ENCODE measurements around the gene SRGAP3. TPM values are rescaled to one million over a fixed set of nuclear protein-coding genes. Genes with fewer than 3 reads are reported as not detected.

SRGAP3 gene
- total RNA-seq, 2 experiments from 2014 or later: 2.8 to 3.2 TPM

- ChIA-PET CTCF (no interaction called here), POLR2A (no interaction called here)
- Mint-ChIP-seq H3K9me3 (no peaks in the 10 kb centered on the region), H3K27ac (no peak overlapping the region), H3K4me1 (ENCODE audit: low read depth) (no peaks in the 10 kb centered on the region), H3K27me3 (no peaks in the 10 kb centered on the region), H3K4me3 (no peak overlapping the region), H3K36me3 (ENCODE audit: low read depth) (no peaks in the 10 kb centered on the region)
- no peaks in the 10 kb centered on the region for H3K27me3 ChIP-seq (ENCODE audit: control insufficient read depth in 1 of 2, insufficient read depth in 2 of 2, low read length in 2 of 2)
- H3K9me3 ChIP-seq (ENCODE audit: control insufficient read depth in 1 of 2, insufficient read depth in 1 of 2, low read length in 2 of 2): no peaks in the 10 kb centered on the region
- H3K4me3 ChIP-seq (ENCODE audit: low read length): no peak overlapping the region
- DNase-seq: no peak
- H3K36me3 ChIP-seq (ENCODE audit: insufficient read depth, low read length): no peaks in the 10 kb centered on the region
- H3K4me1 ChIP-seq (ENCODE audit: insufficient read depth, low read length): no peaks in the 10 kb centered on the region
- no peak overlapping the region for H3K27ac ChIP-seq (ENCODE audit: low read depth in 1 of 2, low read length in 2 of 2)
- TF ChIP-seq, protein P1, sequence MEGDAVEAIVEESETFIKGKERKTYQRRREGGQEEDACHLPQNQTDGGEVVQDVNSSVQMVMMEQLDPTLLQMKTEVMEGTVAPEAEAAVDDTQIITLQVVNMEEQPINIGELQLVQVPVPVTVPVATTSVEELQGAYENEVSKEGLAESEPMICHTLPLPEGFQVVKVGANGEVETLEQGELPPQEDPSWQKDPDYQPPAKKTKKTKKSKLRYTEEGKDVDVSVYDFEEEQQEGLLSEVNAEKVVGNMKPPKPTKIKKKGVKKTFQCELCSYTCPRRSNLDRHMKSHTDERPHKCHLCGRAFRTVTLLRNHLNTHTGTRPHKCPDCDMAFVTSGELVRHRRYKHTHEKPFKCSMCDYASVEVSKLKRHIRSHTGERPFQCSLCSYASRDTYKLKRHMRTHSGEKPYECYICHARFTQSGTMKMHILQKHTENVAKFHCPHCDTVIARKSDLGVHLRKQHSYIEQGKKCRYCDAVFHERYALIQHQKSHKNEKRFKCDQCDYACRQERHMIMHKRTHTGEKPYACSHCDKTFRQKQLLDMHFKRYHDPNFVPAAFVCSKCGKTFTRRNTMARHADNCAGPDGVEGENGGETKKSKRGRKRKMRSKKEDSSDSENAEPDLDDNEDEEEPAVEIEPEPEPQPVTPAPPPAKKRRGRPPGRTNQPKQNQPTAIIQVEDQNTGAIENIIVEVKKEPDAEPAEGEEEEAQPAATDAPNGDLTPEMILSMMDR (IDR thresholded peaks at IDR 0.05): no peak
- intact Hi-C loops (cut with DNase I, micrococcal nuclease): no loop called here
- no peak for ATAC-seq (ENCODE audit: poor library complexity)
Measured at GRCh38 chr3:9231471-9231870, 18.0 kb downstream of the SRGAP3 start.

DNA sequence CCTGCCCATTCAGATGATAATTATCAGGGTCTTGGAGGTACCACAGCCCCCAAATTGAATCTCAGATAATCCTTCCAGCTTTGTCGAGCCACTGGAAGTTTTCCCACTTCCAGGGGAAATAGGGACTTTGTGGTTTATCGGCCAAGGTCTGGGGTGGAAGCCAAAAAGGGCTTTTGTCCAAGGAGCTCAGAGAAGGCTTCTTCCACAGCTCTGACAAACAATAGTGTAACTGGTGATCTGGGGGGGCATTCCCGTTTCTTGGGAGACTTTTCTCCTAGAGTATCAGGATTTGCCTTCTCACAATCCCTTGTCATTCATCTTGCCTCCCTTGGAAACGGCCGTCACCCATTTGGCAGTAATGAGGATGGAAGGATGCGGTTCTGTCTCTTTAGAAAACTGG lies 18.4 kb downstream of the SRGAP3 start:
- H3K27ac ChIP-seq (ENCODE audit: low read depth in 1 of 2, low read length in 2 of 2): no peak overlapping the region
- no peaks in the 10 kb centered on the region for H3K9me3 Mint-ChIP-seq
- no peaks in the 10 kb centered on the region for H3K36me3 ChIP-seq (ENCODE audit: insufficient read depth, low read length)
- no peaks in the 10 kb centered on the region for H3K4me1 Mint-ChIP-seq (ENCODE audit: low read depth)
- DNase-seq: no peak
- no peaks in the 10 kb centered on the region for H3K4me1 ChIP-seq (ENCODE audit: insufficient read depth, low read length)
- no peak overlapping the region for H3K4me3 ChIP-seq (ENCODE audit: low read length)
- ATAC-seq (ENCODE audit: poor library complexity): no peak
- TF ChIP-seq, protein P1 (IDR thresholded peaks at IDR 0.05): no peak
- H3K36me3 Mint-ChIP-seq (ENCODE audit: low read depth): no peaks in the 10 kb centered on the region
- POLR2A ChIA-PET: no interaction called here
- no peaks in the 10 kb centered on the region for H3K27me3 Mint-ChIP-seq
- H3K9me3 ChIP-seq (ENCODE audit: control insufficient read depth in 1 of 2, insufficient read depth in 1 of 2, low read length in 2 of 2): no peaks in the 10 kb centered on the region
- intact Hi-C loops (cut with DNase I, micrococcal nuclease): no loop called here
- H3K4me3 Mint-ChIP-seq: no peak overlapping the region
- H3K27ac Mint-ChIP-seq: no peak overlapping the region
- CTCF ChIA-PET: no interaction called here
- no peaks in the 10 kb centered on the region for H3K27me3 ChIP-seq (ENCODE audit: control insufficient read depth in 1 of 2, insufficient read depth in 2 of 2, low read length in 2 of 2)

DNA sequence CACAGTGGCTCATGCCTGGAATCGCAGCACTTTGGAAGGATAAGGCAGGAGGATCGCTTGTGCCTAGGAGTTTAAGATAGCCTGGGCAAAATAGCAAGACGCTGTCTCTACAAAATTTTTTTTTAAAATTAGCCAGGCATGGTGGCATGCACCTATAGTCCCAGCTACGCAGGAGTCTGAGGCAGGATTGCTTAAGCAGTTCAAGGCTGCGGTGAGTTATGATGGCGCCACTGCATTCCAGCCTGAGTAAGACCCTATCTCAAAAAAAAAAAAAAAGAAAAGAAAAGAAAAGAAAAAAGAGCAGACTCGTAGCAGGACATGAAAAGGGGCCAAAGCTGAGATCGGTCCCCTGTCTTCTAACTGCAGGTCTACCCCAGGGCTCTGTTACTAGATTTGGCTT lies 18.9 kb downstream of the SRGAP3 start:
- CTCF ChIA-PET: no interaction called here
- TF ChIP-seq, protein P1 (IDR thresholded peaks at IDR 0.05): no peak
- no peaks in the 10 kb centered on the region for H3K27me3 Mint-ChIP-seq
- H3K9me3 ChIP-seq (ENCODE audit: control insufficient read depth in 1 of 2, insufficient read depth in 1 of 2, low read length in 2 of 2): no peaks in the 10 kb centered on the region
- POLR2A ChIA-PET: no interaction called here
- no peak overlapping the region for H3K4me3 Mint-ChIP-seq
- H3K27ac ChIP-seq (ENCODE audit: low read depth in 1 of 2, low read length in 2 of 2): no peak overlapping the region
- H3K36me3 ChIP-seq (ENCODE audit: insufficient read depth, low read length): no peaks in the 10 kb centered on the region
- no peaks in the 10 kb centered on the region for H3K27me3 ChIP-seq (ENCODE audit: control insufficient read depth in 1 of 2, insufficient read depth in 2 of 2, low read length in 2 of 2)
- H3K36me3 Mint-ChIP-seq (ENCODE audit: low read depth): no peaks in the 10 kb centered on the region
- ATAC-seq (ENCODE audit: poor library complexity): no peak
- intact Hi-C loops (cut with DNase I, micrococcal nuclease): no loop called here
- no peaks in the 10 kb centered on the region for H3K4me1 ChIP-seq (ENCODE audit: insufficient read depth, low read length)
- DNase-seq: no peak
- no peaks in the 10 kb centered on the region for H3K4me1 Mint-ChIP-seq (ENCODE audit: low read depth)
- H3K4me3 ChIP-seq (ENCODE audit: low read length): no peak overlapping the region
- no peaks in the 10 kb centered on the region for H3K9me3 Mint-ChIP-seq
- no peak overlapping the region for H3K27ac Mint-ChIP-seq
